IPS-NIHi7 (cell line): ENCODE measurements around the gene STPG3.

Source experiments
- DNase-seq: peaks from one replicate; pipeline ENCODE4 v3.0.0; 2012; ENCODE audit warnings: mixed read lengths; ENCODE audit errors: extremely low spot score

STPG3 gene

GRCh38 chr9:137300567-137301080 is 49.5 kb downstream of the STPG3 start:
- peak; percentile 70 for DNase-seq

GRCh38 chr9:137301081-137301947 is 50.2 kb downstream of the STPG3 start:
- DNase-seq, result peak; percentile 63

DNA sequence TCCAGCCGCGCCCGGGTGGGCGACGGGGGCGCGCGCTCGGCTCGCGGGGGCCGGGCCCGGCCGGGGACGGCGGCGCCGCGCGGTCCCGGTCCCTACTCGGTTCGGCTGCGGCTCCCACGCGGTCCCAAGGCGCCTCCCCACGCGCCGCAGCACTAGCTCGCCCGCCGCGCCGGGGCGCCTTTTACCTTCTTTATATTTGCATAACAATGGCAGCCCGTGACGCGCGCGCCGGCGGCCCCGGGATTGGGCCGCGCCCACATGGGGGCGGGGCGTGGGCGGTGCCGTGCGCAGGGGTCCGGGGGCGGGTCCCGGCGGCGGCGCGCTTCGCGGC is 51.0 kb downstream of the STPG3 start, which contains the start of gene NRARP:
Gene NRARP, minus strand, starts transcription at position 154 of the 331 bp plus-strand sequence. CDS start 343 bp downstream, outside the sequence.
- peak; percentile 79 for DNase-seq

DNA sequence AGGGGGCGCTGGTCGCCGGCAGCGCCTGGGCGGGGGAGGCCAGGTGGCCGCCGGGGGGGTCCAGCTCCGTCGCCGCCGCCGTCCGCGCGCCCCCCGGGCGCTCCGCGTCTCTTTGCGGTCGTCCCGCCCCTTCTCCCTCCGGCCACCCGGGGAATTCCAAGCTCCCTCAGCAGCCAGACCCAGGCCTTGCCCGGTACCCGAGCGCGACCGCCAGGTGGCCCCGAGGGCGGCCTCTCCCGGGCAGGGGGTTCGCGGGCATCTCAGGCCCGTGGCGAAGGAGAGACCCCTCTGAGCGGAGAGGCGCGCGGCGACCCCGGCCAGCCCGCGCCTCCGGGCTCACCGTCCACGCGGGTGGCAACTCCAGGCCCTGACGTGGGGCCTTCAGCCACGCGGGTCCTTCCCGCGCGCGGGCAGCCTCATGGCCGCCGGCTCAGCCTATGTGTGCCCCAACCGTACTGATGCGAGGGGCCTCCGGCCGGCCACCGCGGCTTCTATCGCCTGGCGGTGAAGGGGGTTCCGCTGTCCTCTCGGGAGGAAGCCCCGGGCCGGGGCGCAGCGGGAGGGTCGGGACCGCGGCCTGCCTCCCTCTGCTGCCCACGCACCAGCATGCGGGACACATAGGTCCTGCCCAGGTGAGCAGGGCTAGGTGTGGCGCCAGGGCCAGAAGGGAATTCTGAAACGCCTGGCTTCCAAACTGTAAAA is 51.5 kb downstream of the STPG3 start:
- DNase-seq, result peak; percentile 85
